ENCODE measurements around the gene ANKFN1.

Gene ANKFN1

GRCh38 chr17:56441308-56441707 is 288.0 kb downstream of the ANKFN1 start:
- TF ChIP-seq, protein P1, sequence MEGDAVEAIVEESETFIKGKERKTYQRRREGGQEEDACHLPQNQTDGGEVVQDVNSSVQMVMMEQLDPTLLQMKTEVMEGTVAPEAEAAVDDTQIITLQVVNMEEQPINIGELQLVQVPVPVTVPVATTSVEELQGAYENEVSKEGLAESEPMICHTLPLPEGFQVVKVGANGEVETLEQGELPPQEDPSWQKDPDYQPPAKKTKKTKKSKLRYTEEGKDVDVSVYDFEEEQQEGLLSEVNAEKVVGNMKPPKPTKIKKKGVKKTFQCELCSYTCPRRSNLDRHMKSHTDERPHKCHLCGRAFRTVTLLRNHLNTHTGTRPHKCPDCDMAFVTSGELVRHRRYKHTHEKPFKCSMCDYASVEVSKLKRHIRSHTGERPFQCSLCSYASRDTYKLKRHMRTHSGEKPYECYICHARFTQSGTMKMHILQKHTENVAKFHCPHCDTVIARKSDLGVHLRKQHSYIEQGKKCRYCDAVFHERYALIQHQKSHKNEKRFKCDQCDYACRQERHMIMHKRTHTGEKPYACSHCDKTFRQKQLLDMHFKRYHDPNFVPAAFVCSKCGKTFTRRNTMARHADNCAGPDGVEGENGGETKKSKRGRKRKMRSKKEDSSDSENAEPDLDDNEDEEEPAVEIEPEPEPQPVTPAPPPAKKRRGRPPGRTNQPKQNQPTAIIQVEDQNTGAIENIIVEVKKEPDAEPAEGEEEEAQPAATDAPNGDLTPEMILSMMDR (conservative IDR thresholded peaks at IDR 0.05; ENCODE audit: low read depth, low read length) = no peak
- DNase-seq (ENCODE audit: low read depth) = peak; percentile 59
- no peak overlapping the region for H3K4me3 ChIP-seq (ENCODE audit: low read length)

- TF ChIP-seq, protein P1 (conservative IDR thresholded peaks at IDR 0.05; ENCODE audit: low read depth, low read length) = no peak
- DNase-seq (ENCODE audit: low read depth) = no peak
- H3K4me3 ChIP-seq (ENCODE audit: low read length) = no peak overlapping the region
Measured at GRCh38 chr17:56445692-56446411, 292.6 kb downstream of the ANKFN1 start.

DNA sequence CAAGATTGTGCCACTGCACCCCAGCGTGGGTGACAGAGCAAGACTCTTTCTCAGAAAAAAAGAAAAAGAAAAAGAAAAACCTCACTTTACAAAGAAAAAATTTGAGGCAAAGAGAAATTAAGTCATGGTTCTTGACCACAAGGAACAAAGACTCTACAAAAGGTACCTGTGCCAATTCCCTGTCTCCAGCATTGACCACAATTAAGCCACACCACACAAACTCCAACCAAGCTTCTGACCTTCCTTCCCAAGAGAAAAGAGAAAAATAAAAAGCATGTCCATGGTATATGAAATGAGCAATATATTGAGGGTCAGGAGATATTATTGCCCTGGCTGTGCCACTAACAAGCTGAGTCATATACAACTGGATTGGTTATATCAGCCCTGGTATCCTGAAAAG is 293.9 kb downstream of the ANKFN1 start:
- no peak for DNase-seq (ENCODE audit: low read depth)
- TF ChIP-seq, protein P1 (conservative IDR thresholded peaks at IDR 0.05; ENCODE audit: low read depth, low read length) = no peak
- no peak overlapping the region for H3K4me3 ChIP-seq (ENCODE audit: low read length)

DNA sequence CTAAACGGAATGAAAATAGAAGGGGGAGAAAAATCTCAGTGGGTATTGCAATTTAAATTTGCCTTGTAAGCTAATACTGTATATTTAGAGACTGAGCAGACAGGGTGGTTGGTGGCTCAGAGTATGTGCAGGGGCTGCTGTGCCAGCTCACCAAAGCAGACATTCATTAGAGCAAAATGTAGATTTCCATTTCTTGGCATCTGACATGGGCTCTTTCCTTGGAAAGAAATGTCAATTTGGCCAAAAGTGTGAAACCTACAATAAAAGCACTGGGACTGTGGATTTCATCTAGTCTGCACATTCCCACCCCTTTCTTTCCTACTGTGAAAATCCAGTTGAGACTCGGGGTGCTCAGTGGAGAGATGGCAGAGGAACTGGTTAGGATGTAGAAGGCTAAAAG is 295.1 kb downstream of the ANKFN1 start:
- H3K4me3 ChIP-seq (ENCODE audit: low read length) = no peak overlapping the region
- DNase-seq (ENCODE audit: low read depth) = no peak
- TF ChIP-seq, protein P1 (conservative IDR thresholded peaks at IDR 0.05; ENCODE audit: low read depth, low read length) = no peak

- TF ChIP-seq, protein P1 (conservative IDR thresholded peaks at IDR 0.05; ENCODE audit: low read depth, low read length) = no peak
- no peak overlapping the region for H3K4me3 ChIP-seq (ENCODE audit: low read length)
- no peak for DNase-seq (ENCODE audit: low read depth)
Measured at GRCh38 chr17:56449176-56449575, 295.9 kb downstream of the ANKFN1 start.

- H3K4me3 ChIP-seq (ENCODE audit: low read length) = no peak overlapping the region
- TF ChIP-seq, protein P1 (conservative IDR thresholded peaks at IDR 0.05; ENCODE audit: low read depth, low read length) = no peak
- DNase-seq (ENCODE audit: low read depth) = no peak
Measured at GRCh38 chr17:56451629-56452028, 298.4 kb downstream of the ANKFN1 start.

DNA sequence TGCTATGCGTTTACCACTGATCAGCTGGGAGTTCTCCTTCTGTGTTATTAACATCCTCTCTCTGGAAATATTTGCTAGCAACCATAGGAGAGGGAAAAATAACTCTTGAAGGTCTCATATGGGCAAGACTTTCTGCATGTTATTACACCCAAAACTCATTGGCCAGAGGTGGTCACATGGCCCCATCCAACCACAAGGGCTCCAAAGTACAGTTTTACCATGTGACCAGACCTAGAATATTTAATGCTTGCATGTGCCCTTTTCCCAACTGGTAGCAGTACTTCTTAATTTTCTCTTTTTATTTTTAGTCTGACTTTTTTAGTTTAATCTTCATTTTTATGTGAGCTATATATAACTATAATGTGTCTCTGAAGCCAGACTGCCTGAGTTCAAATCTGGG is 299.2 kb downstream of the ANKFN1 start:
- no peak overlapping the region for H3K4me3 ChIP-seq (ENCODE audit: low read length)
- DNase-seq (ENCODE audit: low read depth) = no peak
- TF ChIP-seq, protein P1 (conservative IDR thresholded peaks at IDR 0.05; ENCODE audit: low read depth, low read length) = no peak

Data from retinal pigment epithelial cell (primary cell).